ENCODE results near the gene TMEM259. TPM values are rescaled to one million over a fixed set of nuclear protein-coding genes. Genes with fewer than 3 reads are reported as not detected.

TMEM259 gene
- total and polyA plus RNA-seq, 2 of the 8 experiments (the other 6 are each of a cell fraction or from before 2014, with no cell fraction given) = 140 to 243 TPM

DNA sequence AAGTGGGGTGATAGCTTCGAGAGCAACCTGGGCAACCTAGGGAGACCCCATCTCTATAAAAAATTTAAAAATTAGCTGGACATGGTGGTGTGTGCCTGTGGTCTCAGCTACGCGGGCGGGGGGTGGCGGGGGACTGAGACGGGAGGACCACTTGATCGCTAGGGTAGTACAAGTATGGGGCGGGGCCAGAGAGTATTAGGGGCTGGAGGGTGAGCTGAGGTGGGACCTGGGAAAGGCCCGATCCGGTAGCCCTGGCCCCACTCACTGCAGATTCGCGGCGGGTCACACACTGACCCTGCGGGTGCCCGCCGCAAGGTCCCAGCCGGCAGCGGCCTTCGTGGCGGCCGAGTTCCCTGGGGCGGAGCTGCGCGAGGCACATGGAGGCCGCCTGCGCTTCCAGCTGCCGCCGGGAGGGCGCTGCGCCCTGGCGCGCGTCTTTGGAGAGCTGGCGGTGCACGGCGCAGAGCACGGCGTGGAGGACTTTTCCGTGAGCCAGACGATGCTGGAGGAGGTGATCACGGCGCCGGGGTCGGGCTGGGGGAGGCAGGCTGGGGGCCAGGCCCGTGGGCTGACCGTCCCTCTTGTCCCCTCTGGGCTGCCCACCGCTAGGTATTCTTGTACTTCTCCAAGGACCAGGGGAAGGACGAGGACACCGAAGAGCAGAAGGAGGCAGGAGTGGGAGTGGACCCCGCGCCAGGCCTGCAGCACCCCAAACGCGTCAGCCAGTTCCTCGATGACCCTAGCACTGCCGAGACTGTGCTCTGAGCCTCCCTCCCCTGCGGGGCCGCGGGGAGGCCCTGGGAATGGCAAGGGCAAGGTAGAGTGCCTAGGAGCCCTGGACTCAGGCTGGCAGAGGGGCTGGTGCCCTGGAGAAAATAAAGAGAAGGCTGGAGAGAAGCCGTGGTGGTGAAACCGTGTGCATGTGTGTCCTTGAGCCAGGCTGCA lies 44.0 kb upstream of the TMEM259 start (continued):
- TF ChIP-seq BACH1 (IDR thresholded peaks at IDR 0.05; ENCODE audit: low read length) (no peak), CEBPB (IDR thresholded peaks at IDR 0.05; ENCODE audit: low read depth, low read length) (no peak), SP2 (IDR thresholded peaks at IDR 0.05; ENCODE audit: low read length) (no peak), RFX5 (IDR thresholded peaks at IDR 0.05; ENCODE audit: borderline replicate concordance, low read depth, low read length) (no peak), RXRA (IDR thresholded peaks at IDR 0.05; ENCODE audit: insufficient read depth, low read depth, low read length) (no peak), TCF12 (IDR thresholded peaks at IDR 0.05; ENCODE audit: low read depth, low read length) (no peak), EGR1 (IDR thresholded peaks at IDR 0.05; ENCODE audit: borderline replicate concordance, low read depth, low read length) (no peak), SAP30 (IDR thresholded peaks at IDR 0.05; ENCODE audit: insufficient read depth, insufficient replicate concordance, low read length) (no peak), HDAC6 (IDR thresholded peaks at IDR 0.05; ENCODE audit: low read depth, low read length) (no peak), RNF2 (IDR thresholded peaks at IDR 0.05; ENCODE audit: borderline replicate concordance, low read depth, low read length, missing control alignments, poor library complexity, severe bottlenecking) (no peak), SIN3A (conservative IDR thresholded peaks at IDR 0.05 in 1 of 2, IDR thresholded peaks at IDR 0.05 in 1 of 2; ENCODE audit: low read depth in 1 of 2, low read length in 2 of 2) (peak in 1 of 2 experiments; percentile 73; a peak in 1 of 4 replicates), SP1 (IDR thresholded peaks at IDR 0.05; ENCODE audit: low read depth, low read length) (no peak), KDM5A (IDR thresholded peaks at IDR 0.05; ENCODE audit: low read length) (no peak)
- TF ChIP-seq, protein P1, sequence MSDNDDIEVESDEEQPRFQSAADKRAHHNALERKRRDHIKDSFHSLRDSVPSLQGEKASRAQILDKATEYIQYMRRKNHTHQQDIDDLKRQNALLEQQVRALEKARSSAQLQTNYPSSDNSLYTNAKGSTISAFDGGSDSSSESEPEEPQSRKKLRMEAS (IDR thresholded peaks at IDR 0.05) = peak; percentile 99
- TF ChIP-seq, protein P2, sequence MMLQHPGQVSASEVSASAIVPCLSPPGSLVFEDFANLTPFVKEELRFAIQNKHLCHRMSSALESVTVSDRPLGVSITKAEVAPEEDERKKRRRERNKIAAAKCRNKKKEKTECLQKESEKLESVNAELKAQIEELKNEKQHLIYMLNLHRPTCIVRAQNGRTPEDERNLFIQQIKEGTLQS (IDR thresholded peaks at IDR 0.05; ENCODE audit: insufficient read depth, low read depth, low read length) = no peak

Data from H1 (cell line).